PC-3 (cell line): ENCODE measurements around the gene RBM15B. TPM values are rescaled to one million over a fixed set of nuclear protein-coding genes. Genes with fewer than 3 reads are reported as not detected.

Source experiments
- ATAC-seq: fragments of 200-7000 bp; cut with Tn5 transposase; 2 replicates; pipeline ENCODE4 v1.9.1; 2020; ENCODE audit warnings: mild to moderate bottlenecking, moderate library complexity
- BruUV-seq: library from RNA; stranded (reverse); fragments of 400-500 nt; replicated peaks from 2 replicates; lab custom pipeline; 2021; lab: Mats Ljungman, UMichigan
- CTCF ChIA-PET: fragments of 300-600 bp; sonication (Branson Sonifier 250); formaldehyde crosslinking; loops from one replicate; lab custom pipeline; 2022; ENCODE audit warnings: antibody characterized with exemption; lab: Charles Lee
- POLR2A ChIA-PET: fragments of 300-600 bp; sonication (Branson Sonifier 250); formaldehyde crosslinking; loops from one replicate; lab custom pipeline; 2022; ENCODE audit warnings: antibody characterized with exemption; ENCODE audit not compliant: unreplicated experiment; lab: Charles Lee
- DNase-seq: peaks from one replicate; pipeline ENCODE4 v3.0.0-alpha.2; 2015
- H2AFZ ChIP-seq: fragments of 300-600 bp; sonication (generic); 2 replicates; pipeline ENCODE4 v1.6.0; 2016; ENCODE audit warnings: antibody characterized with exemption, low read length
- H3F3A ChIP-seq: fragments of 300-600 bp; sonication (generic); one replicate; pipeline ENCODE4 v1.6.0; 2017; ENCODE audit warnings: antibody characterized with exemption, low read length, control low read depth, mild to moderate bottlenecking; ENCODE audit not compliant: unreplicated experiment
- H3K27ac ChIP-seq: fragments of 300-600 bp; sonication (generic); 2 replicates; pipeline ENCODE4 v1.5.1; 2016; ENCODE audit warnings: mild to moderate bottlenecking, low read length
- H3K27me3 ChIP-seq: fragments of 300-600 bp; sonication (generic); 2 replicates; pipeline ENCODE4 v1.6.1; 2016; ENCODE audit warnings: low read length, mixed read lengths
- H3K36me3 ChIP-seq: fragments of 300-600 bp; sonication (generic); 2 replicates; pipeline ENCODE4 v1.6.1; 2016; ENCODE audit warnings: low read depth, mixed run types, low read length, mixed read lengths
- H3K4me1 ChIP-seq: fragments of 300-600 bp; sonication (generic); 2 replicates; pipeline ENCODE4 v1.5.1; 2016; ENCODE audit warnings: low read length; ENCODE audit not compliant: insufficient read depth
- H3K4me2 ChIP-seq: fragments of 300-600 bp; sonication (generic); 2 replicates; pipeline ENCODE4 v1.6.0; 2016; ENCODE audit warnings: low read length
- H3K4me3 ChIP-seq: fragments of 300-600 bp; sonication (generic); 2 replicates; pipeline ENCODE4 v1.5.1; 2016; ENCODE audit warnings: mild to moderate bottlenecking, low read length, mixed read lengths
- H3K79me2 ChIP-seq: fragments of 300-600 bp; sonication (generic); 2 replicates; pipeline ENCODE4 v1.6.1; 2017; ENCODE audit warnings: low read length, mixed read lengths
- H3K9ac ChIP-seq: fragments of 300-600 bp; sonication (generic); 2 replicates; pipeline ENCODE4 v1.6.0; 2016; ENCODE audit warnings: mild to moderate bottlenecking, low read length
- H3K9me2 ChIP-seq: fragments of 300-600 bp; sonication (generic); replicated peaks from 2 replicates; pipeline ENCODE4 v1.6.1; 2016; ENCODE audit warnings: mixed run types, low read length, mixed read lengths
- H3K9me3 ChIP-seq: fragments of 300-600 bp; sonication (generic); 2 replicates; pipeline ENCODE4 v1.6.1; 2016; ENCODE audit warnings: low read length, mixed read lengths
- H4K20me1 ChIP-seq: fragments of 300-600 bp; sonication (generic); 2 replicates; pipeline ENCODE4 v1.6.1; 2016; ENCODE audit warnings: low read length, mixed read lengths
- EZH2 ChIP-seq: fragments of 300-600 bp; sonication (generic); IDR thresholded peaks from one replicate; pipeline ENCODE4 v1.6.1; 2017; ENCODE audit warnings: antibody characterized with exemption, mild to moderate bottlenecking, low read length; ENCODE audit not compliant: unreplicated experiment
- EZH2phosphoT487 ChIP-seq: fragments of 300-600 bp; sonication (generic); IDR thresholded peaks from 2 replicates; pipeline ENCODE4 v1.6.1; 2018; ENCODE audit warnings: mild to moderate bottlenecking, antibody characterized with exemption, low read length, borderline replicate concordance
- intact Hi-C: fragments of 100-400 bp; cut with micrococcal nuclease; formaldehyde crosslinking; loops from 2 replicates; pipeline ENCODE4 v1.9.0; 2023
- total RNA-seq: library from RNA; depleted of rRNA; stranded (reverse); fragments of >200 nt; gene quantifications from 2 replicates; pipeline ENCODE4 v1.2.3, GENCODE V29; 2014
- TF ChIP-seq, protein P1 (sequence below): fragments of 300-600 bp; sonication (generic); conservative IDR thresholded peaks from 2 replicates; pipeline ENCODE4 v1.5.1; 2017; ENCODE audit warnings: antibody characterized with exemption, low read depth, mild to moderate bottlenecking, low read length

RBM15B gene
- total RNA-seq, 1 experiment from 2014 or later, result 31.1 TPM

DNA sequence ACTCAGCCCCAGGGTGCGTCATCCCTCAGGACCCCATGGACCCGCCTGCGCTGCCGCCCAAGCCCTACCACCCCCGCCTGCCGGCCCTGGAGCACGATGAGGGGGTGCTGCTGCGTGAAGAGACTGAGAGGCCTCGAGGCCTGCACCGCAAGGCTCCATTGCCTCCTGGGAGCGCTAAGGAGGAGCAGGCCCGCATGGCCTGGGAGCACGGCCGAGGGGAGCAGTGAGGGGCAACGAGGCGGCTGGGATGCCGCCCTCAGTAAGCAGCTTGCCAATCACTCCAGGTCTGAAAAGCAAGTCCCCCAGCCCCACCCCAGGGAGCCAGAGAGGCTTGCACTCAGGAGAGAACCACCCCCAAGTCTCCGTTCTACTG lies 9.8 kb upstream of the RBM15B start:
- H3K9me2 ChIP-seq, result no peaks in the 10 kb centered on the region
- DNase-seq (no peak), ATAC-seq (no peak)
- peaks cover 11% of the 10 kb centered on the region for H3K4me1 ChIP-seq
- ChIA-PET CTCF (interaction anchor here (1.0 kb wide), 1 partner anchor 281 kb away, joined by 3 read pairs; no protein-coding TSS in a partner anchor), POLR2A (no interaction called here)
- peaks cover 28% of the 10 kb centered on the region for H3K79me2 ChIP-seq
- H3K36me3 ChIP-seq, result peaks cover 3% of the 10 kb centered on the region
- no peak for TF ChIP-seq EZH2phosphoT487
- TF ChIP-seq, protein P1, sequence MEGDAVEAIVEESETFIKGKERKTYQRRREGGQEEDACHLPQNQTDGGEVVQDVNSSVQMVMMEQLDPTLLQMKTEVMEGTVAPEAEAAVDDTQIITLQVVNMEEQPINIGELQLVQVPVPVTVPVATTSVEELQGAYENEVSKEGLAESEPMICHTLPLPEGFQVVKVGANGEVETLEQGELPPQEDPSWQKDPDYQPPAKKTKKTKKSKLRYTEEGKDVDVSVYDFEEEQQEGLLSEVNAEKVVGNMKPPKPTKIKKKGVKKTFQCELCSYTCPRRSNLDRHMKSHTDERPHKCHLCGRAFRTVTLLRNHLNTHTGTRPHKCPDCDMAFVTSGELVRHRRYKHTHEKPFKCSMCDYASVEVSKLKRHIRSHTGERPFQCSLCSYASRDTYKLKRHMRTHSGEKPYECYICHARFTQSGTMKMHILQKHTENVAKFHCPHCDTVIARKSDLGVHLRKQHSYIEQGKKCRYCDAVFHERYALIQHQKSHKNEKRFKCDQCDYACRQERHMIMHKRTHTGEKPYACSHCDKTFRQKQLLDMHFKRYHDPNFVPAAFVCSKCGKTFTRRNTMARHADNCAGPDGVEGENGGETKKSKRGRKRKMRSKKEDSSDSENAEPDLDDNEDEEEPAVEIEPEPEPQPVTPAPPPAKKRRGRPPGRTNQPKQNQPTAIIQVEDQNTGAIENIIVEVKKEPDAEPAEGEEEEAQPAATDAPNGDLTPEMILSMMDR, result no peak
- TF ChIP-seq EZH2, result no peak
- intact Hi-C loops, result loop anchor here (10.0 kb wide), 1 partner anchor 293 kb away; the partner anchor contains the start of gene TEX264
- BruUV-seq, result no TSS peak
- no peak overlapping the region for H3K4me3 ChIP-seq
- H3K27me3 ChIP-seq, result no peaks in the 10 kb centered on the region
- no peak overlapping the region for H3K27ac ChIP-seq
- no peak overlapping the region for H2AFZ ChIP-seq
- no peaks in the 10 kb centered on the region for H3F3A ChIP-seq
- no peak overlapping the region for H3K9ac ChIP-seq
- no peak overlapping the region for H3K4me2 ChIP-seq
- H3K9me3 ChIP-seq, result no peaks in the 10 kb centered on the region
- H4K20me1 ChIP-seq, result peaks cover 6% of the 10 kb centered on the region

DNA sequence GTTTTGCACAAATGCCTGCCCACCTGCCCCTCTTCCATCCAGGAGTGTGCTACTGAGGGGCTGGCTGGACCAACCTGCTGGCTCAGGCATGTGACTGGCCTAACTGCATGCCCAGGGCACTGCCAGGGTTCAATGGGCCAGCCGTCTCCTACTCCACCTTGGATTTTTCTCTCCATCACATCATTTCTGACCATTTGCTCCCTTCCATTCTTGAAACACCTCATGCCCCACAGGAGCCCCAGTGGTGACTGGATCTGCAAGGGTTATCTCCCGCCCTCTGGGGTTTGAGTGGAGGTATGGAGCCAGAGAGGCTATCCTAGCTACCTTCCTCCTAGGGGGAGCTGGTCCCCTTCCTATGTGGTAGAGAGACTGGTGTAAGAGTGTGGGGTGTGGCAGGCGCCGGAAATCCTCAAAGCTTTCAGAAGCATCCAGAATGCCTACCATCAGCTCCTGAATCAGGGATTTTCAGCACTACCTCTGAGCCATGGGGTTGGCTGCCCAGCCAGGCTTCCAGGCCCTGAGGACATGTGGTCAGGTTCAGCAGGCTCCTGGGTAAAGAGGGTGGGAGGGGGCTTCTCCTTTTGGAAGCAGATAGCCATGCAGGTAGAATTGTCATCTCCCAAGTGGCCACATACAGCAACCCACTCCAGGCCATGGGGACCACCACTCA lies 8.9 kb upstream of the RBM15B start:
- DNase-seq (no peak), ATAC-seq (no peak)
- Histone ChIP-seq H4K20me1 (peaks cover 12% of the 10 kb centered on the region), H3K9me2 (no peaks in the 10 kb centered on the region), H3F3A (no peaks in the 10 kb centered on the region), H3K4me3 (no peak overlapping the region), H3K27me3 (no peaks in the 10 kb centered on the region), H3K27ac (no peak overlapping the region), H3K36me3 (peaks cover 8% of the 10 kb centered on the region), H3K4me2 (no peak overlapping the region), H3K4me1 (peaks cover 18% of the 10 kb centered on the region), H3K9me3 (no peaks in the 10 kb centered on the region), H3K9ac (no peak overlapping the region), H2AFZ (no peak overlapping the region), H3K79me2 (peaks cover 37% of the 10 kb centered on the region)
- ChIA-PET CTCF (no interaction called here), POLR2A (no interaction called here)
- no TSS peak for BruUV-seq
- TF ChIP-seq, protein P1, result no peak
- no peak for TF ChIP-seq EZH2phosphoT487
- TF ChIP-seq EZH2, result no peak
- intact Hi-C loops, result loop anchor here (10.0 kb wide), 1 partner anchor 293 kb away; the partner anchor contains the start of gene TEX264
